Amniotic epithelial cell (primary cell): ENCODE measurements around the gene PTCRA.
"Not testable (repeated sequence)": the region's sequence is repeated elsewhere in the genome, so short reads cannot be mapped to it uniquely, and the experiment has no call there.

ENCODE experiments used
- DNase-seq: peaks from one replicate; pipeline ENCODE4 v3.0.0-alpha.2; 2010; ENCODE audit warnings: low read depth

The PTCRA gene, protein sequence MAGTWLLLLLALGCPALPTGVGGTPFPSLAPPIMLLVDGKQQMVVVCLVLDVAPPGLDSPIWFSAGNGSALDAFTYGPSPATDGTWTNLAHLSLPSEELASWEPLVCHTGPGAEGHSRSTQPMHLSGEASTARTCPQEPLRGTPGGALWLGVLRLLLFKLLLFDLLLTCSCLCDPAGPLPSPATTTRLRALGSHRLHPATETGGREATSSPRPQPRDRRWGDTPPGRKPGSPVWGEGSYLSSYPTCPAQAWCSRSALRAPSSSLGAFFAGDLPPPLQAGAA

DNA sequence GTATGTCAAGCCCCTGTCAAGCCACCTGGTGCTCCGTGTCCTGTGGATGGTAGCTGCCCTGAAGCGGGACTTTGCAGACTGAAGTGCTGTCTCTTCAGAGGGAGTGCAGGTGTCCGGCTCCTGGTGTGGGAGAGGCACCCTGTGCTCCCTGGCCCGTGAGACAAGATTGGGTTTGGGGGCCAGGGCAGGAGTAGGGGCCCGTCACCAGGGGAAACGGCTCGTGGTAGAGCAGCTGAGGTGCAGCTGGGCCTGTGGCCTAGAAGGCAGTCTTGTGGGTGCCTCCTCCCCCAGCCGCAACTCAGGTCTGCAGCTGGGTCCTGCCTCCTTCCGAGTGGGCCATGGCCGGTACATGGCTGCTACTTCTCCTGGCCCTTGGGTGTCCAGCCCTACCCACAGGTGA, at the start of gene PTCRA:
TSS of gene PTCRA (plus strand) at position 322 of the 400 bp plus-strand sequence. CDS start at position 339, 17 bp downstream.
- no peak for DNase-seq

DNA sequence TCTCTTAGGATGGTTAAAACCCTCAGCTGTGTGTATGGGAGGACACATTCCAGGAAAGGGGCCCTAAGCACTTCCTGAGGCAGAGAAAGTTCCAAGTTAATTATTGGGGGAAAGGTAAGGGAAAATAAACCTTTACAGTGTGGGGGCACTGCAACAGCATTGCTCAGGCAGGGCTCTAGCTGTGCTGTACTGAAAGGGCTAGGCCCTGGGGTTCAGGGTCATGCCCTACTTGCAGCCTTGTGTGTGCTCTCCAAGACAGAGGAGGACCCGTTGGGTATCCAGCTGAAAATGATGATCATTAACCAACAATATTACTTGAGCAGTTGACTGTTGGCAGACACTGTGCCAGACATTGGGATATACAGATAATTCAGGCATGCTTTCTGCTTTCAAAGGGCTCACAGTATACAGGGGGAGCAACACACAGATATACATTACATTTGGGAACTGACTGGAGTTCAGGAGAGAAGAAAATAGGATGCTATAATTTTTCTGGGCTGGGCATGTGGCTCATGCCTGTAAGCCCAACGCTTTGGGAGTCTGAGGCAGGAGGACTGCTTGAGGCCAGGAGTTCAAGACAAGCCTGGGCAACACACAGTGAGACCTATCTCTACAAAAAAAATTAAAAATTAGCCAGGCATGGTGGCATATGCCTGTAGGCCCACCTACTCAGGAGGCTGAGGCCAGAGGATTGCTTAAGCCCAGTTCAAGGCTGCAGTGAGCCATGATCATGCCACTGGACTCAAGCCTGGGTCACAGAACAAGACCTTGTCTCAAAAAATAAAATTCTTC, 45.5 kb upstream of the PTCRA start:
- DNase-seq = no peak

DNA sequence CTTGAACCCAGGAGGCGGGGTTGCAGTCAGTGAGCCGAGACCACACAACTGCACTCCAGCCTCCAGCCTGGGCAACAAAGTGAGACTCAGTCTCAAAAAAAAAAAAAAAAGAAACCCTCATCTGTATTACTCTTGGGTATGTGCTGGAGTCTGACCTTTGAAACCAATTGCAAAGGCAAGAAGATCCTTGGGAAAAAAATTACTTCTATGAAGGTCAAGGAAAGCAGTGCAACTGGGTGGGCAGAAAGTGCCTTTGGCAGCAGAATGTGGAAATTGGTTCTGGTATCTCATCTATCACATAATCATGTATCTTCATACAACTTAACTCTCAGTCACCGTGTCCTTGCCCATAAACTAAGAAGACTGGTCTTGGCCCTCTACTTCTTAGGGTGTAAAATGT, 44.1 kb upstream of the PTCRA start:
- DNase-seq = no peak

DNA sequence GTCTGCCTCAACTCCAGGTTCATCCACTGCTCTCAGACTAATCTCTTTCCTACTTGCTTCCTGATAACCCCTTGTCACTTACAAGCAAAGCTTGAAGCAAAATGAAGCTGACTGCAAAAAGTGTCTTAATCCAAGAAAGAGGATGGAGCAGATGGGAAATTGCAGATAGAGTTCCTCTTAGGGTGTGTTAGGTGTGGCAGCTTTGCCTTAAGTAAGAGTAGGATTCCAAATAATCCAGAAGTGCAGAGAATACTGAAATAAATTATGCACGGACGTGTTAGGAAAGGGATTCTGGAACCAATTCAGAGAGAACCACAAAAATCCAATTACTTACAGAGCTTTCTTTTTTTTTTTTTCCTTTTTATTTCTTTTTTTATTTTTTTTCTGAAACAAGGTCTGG, 42.5 kb upstream of the PTCRA start:
- DNase-seq = no peak

DNA sequence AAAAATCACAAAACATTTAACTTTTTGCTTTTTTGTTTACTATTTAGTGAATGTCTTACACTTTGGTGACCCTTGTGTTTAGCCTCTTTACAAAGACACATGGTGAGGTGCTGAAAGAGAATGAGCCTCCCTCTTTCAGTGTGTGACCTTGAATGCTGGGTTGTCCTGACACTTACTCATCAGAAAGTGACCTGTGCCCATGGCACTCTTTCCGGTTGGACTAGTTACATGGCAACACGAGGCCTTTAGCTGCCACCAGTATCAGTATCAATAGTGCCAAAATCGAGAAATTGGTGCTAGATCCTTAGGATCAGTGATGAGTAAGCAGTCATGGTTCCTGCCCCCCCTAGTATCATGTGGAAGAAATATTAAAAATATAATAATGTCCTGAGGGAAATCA, 38.2 kb upstream of the PTCRA start:
- DNase-seq = no peak

DNA sequence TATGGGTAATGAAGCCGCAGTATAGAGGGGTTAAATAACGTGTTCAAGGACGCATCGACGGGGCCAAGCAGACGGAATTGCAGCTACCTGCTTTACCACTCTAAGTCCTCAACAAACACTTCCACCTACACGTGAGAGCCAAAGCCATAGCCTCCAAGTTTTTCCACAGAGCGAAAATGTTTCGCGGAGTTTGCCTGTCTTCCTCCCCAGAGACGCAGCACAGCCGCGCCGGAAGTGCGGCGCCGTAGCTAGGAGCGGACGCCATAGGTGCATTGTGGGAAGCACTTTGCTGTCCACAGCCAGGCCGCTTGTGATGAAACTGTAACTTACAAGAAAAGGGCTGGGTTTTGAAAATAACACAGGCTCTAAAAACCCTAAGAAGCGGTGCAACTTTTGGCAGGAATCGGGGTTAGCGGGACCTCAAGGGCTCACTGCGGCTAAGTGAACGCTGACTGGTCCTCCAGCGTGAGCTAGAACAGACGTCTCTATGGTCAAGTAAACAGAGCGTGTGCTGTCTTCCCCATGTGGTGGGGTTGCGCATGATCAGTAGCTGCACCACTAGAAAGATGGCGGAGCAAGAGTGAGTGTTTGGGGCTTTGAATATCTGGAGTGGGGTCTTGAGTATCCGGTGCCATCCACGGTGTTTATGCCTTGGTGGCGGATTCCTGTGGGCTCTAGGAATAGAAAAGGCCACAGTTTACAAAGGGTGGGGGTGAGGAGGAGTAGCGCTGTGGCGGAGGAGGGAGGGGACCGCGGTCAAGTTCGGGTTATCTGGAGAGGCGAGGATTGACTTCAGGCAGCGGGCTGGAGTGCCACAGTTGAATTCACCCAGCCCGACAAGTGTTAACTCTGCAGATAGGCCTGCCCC, 36.2 kb upstream of the PTCRA start, which contains the start of gene RPL7L1:
TSS of gene RPL7L1 (plus strand) at position 245 of the 868 bp plus-strand sequence. CDS start at position 540, 295 bp downstream.
- peak; percentile 88 for DNase-seq

DNA sequence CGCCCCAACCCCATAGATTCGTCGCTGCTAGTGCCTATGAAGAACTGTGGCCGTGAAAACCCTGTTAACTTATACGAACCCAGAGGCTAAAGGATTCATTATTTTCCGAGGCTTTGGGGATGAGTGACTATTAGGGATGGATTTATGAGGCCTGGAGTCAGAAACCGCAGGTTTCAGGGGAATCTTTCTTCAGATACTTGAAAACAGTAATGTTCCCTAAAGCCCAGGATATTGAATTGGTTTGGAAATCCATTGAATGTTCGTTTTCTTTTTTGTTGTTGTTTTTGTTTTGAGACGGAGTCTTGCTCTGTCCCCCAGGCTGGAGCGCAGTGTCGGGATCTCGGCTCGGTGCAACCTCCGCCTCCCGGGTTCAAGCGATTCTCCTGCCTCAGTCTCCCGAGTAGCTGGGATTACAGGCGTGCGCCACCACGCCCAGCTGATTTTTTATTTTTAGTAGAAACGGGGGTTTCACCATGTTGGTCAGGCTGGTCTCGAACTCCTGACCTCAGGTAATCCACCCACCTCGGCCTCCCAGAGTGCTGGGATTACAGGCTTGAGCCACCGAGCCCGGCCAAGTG, 35.5 kb upstream of the PTCRA start:
- DNase-seq = not testable (repeated sequence)

DNA sequence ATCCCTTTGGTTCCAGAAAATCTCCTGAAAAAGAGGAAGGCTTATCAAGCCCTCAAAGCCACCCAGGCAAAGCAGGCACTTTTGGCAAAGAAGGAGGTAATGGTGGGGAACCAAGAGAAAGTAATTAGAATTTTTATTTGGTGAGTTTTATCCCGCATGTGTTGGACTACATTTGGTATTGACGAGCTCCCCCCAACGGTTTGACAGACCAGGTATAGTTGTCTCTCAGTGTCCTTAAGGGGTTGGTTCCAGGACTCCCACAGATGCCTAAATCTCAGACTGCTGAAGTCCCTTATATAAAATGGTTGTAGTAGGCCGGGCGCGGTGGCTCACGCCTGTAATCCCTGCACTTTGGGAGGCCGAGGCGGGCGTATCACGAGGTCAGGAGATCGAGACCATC, 35.0 kb upstream of the PTCRA start:
- not testable (repeated sequence) for DNase-seq

DNA sequence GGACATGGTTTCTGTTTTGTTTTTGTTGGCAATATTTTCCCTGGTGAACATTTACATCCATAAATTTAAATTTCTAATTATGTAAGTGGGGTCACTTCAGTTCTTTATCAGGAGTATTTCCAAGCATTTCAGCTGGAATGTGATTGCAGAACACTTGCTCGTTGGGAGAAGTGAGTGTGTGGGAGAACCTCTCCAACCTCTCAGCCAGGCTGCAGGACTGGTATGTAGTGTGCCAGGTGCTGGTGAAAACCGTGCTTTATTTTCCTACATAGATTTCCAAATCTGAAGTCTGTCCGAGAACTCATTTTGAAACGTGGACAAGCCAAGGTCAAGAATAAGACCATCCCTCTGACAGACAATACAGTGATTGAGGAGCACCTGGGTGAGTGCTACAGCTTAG, 30.2 kb upstream of the PTCRA start:
- peak; percentile 85 for DNase-seq

DNA sequence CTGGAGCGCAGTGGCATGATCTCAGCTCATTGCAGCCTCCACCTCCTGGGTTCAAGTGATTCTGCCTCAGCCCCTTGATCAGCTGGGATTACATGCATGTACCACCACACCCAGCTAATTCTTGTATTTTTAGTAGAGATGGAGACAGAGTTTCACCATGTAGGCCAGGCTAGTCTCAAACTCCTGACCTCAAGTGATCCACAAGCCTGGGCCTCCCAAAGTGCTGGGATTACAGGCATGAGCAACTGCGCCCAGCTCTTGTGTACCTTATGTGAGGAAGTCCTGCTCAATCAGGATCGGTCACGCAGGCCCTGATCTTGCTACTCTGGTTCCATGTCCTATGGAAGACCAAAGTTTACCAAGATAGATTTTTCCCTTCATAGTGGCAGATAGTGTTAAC, 27.7 kb upstream of the PTCRA start:
- not testable (repeated sequence) for DNase-seq

DNA sequence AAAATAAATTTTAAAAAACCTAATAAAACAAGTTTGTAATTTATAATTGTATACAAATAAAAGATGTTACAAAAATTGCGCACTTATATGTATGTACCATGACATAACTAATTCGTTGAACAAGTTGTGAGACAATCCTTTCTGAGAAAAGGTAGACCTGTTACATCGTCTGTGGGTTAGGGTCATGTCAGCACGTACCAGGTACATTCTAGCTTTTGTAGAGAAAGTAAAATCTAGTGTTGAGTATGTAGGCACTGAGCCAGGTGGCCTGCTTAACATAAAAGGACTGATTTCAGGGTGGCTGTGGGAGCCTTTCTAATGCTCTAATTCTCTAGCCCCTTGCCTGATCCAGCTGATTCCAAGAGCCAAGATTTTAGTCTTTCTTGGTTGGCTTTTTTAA, 26.0 kb upstream of the PTCRA start:
- DNase-seq = peak; percentile 53

DNA sequence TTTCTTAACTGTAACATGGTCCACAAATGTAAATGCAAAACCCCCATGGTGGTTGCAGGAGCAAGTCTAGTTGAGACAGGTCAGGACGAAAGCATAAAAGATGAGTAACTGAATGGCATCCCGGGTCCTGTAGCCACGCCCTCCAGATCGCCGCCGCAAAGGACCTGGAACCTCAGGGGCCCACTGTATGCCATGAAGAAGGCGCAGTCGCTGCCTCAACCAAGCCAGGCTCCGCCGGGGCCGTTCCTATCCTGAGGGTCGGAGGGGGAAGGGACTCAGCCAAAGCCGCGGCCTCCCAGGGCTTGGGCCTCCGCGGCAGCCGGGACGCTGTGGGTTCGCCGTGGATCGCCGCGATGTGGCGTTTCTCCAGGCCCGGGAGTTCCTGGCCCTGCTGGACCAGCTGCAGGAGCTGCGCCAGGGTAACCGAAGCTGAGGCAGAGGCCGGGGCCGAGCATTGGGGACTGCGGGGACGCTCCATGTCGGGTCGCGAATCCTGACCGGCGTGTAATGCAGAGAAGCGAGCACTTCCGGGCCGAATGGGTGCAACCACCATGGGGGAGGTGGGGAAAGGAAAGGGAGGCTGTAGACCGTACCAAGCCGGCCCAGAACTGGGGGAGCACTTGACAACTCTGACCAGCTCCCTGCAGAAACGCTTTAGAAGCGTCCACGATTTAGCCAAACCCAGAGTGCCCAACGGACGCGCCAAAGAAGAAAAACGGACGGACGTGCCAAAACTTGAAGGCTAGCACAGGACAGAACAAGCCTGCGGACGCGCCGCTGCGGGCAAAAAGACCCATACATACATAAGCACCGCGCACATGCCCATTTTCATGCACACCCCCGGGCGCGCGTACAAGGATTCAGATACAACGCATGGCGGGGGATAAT, 25.3 kb upstream of the PTCRA start:
- DNase-seq = peak; percentile 98

DNA sequence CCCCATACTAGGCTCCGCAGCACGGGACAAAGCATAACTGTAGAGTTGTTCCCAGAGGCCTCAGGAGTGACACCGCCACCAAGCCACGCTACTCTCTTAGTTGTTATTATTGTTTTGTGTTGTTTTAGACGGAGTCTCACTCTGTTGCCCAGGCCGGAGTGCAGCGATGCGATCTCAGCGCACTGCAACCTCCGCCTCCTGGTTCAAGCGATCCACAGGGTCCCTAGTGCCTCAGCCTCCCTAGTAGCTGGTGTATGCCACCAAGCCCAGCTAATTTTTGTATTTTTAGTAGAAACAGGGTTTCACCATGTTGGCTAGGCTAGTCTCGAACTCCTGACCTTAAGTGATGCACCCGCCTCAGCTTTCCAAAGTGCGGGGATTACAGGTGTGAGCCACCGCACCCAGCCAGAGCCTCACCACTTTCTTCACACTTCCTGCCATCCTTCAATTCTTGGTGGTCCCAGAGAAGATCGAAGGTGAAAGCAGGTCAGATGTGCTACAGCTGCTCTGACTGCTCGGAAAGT, 24.6 kb upstream of the PTCRA start:
- no peak for DNase-seq

DNA sequence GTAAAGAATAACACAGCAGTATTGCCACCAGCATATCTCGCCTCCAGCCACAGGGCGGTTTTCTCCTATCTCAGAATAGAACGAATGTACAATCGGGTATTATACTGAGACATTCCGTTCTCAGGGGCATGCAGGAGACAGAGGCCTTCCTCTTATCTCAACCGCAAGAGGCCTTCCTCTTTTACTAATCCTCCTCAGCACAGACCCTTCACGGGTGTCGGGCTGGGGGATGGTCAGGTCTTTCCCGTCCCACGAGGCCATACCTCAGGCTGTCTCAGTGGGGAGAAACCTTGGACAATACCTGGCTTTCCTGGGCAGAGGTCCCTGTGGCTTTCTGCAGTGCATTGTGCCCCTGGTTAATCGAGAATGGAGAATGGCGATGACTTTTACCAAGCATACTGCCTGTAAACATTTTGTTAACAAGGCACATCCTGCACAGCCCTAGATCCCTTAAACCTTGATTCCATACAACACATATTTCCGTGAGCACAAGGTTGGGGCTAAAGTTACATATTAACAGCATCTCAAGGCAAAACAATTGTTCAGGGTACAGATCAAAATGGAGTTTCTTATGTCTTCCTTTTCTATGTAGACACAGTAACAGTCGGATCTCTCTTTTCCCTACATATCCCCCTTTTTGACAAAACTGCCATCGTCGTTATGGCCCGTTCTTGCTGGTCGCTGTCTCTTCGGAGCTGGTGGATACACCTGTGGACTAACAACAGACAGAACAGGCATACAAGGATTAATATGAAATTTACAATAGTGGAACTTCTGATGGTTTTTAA, 21.6 kb upstream of the PTCRA start:
- peak; percentile 93 for DNase-seq

DNA sequence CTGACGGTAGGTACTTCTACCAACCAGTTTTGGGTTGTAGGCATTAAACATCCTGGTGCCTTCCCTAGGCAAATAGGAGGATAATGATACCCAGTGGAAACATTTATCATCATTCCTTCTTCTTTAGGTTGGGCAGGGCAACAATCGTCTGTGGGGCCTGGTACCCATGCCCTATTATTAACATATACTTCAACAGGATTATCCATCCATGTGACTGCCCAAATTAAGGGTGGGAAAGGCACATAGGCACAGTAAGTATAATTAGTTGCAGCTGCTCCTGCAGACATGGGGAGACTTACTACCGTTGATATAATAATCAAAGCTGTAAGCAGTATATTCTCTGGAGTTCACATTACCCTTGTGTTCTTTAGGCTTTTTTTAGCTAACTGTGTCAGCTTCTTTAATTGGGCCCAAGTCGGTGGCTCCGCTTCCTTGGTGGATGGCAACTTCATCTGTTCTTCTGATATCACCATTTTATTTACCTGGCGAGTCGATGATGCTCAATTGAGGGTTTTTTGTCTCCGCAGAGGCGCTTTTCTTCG, 19.6 kb upstream of the PTCRA start:
- DNase-seq = no peak

DNA sequence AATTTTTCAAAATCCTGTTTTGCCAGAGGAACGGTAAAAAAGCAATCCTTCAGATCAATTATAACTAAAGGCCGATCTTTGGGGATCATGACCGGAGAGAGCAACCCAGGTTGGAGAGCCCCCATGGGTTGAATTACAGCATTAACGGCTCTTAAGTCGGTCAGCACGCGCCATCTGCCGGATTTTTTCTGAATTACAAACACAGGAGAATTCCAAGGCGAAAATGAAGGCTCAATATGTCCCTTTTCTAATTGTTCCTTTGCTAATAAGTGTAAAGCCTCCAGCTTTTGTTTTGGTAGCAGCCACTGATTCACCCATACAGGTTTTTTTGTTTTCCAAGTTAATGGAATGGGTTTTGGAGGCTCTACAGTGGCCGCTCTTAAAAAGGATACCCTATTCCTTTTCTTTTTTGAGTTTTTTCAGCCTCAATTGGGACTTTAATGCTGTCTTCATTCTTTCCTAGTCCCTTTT, 16.9 kb upstream of the PTCRA start:
- DNase-seq = peak; percentile 58

DNA sequence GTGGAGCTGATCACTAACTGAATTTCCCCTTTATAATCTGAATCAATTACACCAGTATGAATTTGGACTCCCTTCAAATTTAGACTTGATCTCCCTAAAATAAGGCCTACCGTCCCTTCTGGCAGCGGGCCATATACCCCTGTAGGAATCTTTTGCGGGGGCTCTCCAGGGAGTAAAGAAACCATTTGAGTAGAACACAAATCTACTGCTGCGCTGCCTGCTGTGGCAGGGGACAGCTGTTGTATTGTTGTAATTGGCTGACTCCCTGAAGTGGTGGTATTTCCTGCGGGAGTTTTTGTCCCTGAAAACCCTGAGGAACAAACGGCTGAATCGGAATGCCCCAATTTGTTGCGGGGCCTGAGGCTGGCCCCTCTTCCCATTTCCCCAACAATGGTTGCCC, 16.0 kb upstream of the PTCRA start:
- DNase-seq = no peak

DNA sequence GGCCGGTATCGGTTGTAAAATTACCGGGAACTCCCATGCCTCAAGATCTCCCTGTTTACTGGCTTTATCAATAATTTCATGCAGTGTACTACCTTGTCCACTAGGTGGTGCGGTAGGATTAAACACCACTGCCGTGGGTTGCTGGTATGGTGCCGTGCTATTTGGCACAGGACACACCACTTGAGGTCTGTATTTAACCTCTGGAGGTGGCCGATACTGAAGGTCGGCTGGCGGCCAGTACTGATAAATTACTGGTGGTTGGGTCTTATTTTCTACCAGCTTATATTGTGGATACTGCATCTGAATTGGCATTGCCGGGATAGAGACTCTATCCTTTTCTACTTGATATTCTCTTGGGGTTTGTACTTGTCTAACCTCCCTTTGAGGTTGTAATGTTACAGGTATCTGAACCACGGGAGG, 14.3 kb upstream of the PTCRA start:
- peak; percentile 71 for DNase-seq
